ENCODE data around the gene SUN5.

SUN5 gene

DNA sequence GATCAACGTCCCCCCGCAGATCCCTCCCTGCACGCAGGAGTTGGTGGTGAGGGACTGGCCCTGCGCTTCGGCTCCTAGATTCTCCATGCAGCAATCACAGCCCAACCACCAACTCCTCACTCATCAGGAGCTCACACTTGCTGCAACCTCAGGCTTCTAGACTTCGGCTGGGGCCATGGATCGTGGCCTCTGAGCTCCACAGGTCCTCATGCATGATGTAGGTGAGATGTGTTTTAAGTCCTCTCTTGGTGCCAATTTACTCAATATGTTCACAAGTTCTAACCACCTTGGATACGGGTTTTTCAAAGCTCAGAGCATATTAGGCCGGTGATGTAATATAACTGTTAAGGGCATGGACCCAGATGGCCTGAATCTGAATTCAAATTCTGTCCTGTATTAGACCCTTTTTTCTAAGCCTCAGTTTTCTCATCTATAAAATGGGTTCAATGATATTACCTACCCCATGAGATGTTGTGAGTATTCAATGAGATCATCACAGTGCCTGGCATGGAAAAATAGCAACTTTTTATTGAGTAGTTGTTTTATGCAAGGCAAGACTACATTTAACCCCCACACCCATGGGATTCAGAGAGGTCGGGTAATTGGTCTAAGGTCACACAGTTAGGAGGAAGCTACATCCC is 31.0 kb downstream of the SUN5 start:
- Histone ChIP-seq H3K9me3 (ENCODE audit: control insufficient read depth, insufficient read depth, low read length) (peaks cover 3% of the 10 kb centered on the region; the same call in 1 of the 2 replicates), H3K79me2 (ENCODE audit: control insufficient read depth, low read length) (no peaks in the 10 kb centered on the region), H3K27ac (ENCODE audit: low read depth, low read length) (peak overlapping the region; percentile 91), H4K20me1 (ENCODE audit: control insufficient read depth, insufficient read depth, low read depth, low read length) (no peaks in the 10 kb centered on the region), H3K27me3 (ENCODE audit: control insufficient read depth, low read length) (no peaks in the 10 kb centered on the region), H3F3A (ENCODE audit: control insufficient read depth, insufficient read depth) (peaks cover 6% of the 10 kb centered on the region), H3K4me1 (ENCODE audit: control insufficient read depth, low read length) (peaks cover 26% of the 10 kb centered on the region), H3K9me2 (replicated peaks; ENCODE audit: control insufficient read depth, low read length) (no peaks in the 10 kb centered on the region), H3K36me3 (ENCODE audit: control insufficient read depth, low read length) (0 out of 2 replicates have a peak, but pooled peaks cover 3% of the 10 kb centered on the region), H3K4me2 (ENCODE audit: low read length) (peak overlapping the region; percentile 76), H3K4me3 (ENCODE audit: low read length) (peak overlapping the region; percentile 62)
- TF ChIP-seq, protein P1, sequence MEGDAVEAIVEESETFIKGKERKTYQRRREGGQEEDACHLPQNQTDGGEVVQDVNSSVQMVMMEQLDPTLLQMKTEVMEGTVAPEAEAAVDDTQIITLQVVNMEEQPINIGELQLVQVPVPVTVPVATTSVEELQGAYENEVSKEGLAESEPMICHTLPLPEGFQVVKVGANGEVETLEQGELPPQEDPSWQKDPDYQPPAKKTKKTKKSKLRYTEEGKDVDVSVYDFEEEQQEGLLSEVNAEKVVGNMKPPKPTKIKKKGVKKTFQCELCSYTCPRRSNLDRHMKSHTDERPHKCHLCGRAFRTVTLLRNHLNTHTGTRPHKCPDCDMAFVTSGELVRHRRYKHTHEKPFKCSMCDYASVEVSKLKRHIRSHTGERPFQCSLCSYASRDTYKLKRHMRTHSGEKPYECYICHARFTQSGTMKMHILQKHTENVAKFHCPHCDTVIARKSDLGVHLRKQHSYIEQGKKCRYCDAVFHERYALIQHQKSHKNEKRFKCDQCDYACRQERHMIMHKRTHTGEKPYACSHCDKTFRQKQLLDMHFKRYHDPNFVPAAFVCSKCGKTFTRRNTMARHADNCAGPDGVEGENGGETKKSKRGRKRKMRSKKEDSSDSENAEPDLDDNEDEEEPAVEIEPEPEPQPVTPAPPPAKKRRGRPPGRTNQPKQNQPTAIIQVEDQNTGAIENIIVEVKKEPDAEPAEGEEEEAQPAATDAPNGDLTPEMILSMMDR (IDR thresholded peaks at IDR 0.05; ENCODE audit: low read depth, low read length, poor library complexity, severe bottlenecking), result no peak
- no peak for TF ChIP-seq EZH2phosphoT487 (IDR thresholded peaks at IDR 0.05; ENCODE audit: borderline replicate concordance, low read length)

DNA sequence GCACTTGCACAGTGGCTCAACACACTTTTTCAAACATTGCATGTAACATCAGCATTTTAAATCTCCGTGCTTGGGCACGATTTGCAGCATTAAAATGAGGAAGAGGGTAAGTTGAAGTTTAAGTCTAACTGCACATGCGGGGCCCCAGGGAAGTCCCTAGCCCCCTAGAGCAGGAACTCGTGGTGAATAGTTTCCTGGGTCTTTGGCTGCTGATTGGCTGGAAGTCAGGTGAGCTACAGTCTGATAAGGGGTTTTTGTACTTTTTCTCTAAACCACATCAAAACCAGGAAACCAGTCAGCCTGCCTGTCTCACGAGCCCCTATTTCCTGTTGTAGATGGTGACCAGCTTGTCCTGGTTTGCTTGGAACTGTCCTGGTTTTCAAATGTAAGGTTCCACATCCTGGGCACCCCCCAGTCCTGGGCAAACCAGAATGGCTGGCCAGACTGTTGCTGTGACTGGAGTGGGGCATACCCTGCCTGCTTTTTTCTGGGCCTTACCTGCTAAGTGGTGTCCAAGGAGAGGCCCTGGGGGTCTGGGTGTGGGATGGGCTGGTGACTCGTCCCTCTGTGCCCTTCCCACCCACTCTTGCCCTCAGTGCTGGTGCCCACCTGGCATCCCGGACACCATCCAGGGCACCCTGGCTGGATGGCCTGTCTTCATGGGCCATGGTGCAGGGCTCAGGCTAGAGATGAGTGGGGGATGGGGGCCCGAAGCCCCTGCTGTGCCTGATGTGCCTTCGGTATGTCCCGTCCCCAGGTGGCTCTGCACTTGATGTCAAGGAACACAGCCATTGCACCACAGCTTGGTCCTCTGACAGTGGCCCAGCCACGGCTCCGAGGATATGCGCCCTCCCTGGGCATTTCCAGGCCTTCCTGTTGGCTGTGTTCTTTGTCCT is 31.8 kb downstream of the SUN5 start:
- peak overlapping the region; percentile 76 for H3K4me2 ChIP-seq (ENCODE audit: low read length)
- peak overlapping the region; percentile 62 for H3K4me3 ChIP-seq (ENCODE audit: low read length)
- peaks cover 26% of the 10 kb centered on the region for H3K4me1 ChIP-seq (ENCODE audit: control insufficient read depth, low read length)

DNA sequence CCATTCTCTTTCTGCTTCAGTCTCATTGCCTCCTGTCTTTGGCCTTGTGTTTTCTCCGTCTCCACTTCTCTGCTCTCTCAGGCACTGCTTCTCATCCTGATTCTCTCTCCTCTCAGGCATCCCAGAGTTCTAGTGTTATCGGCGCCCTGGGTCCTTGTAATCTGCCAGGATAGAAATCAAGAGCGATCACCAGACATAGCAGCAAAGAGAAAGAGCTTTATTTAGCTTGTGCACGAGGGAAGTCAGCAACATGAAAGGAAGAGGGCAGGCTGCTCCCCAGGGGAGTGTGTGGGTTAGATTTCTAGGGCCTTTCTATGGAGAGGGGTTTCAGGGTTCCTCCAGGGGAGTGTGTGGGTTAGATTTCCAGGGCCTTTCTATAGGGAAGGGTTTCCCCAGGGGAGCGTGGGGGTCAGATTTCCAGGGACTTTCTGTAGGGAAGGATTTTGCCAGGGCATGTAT is 32.5 kb downstream of the SUN5 start:
- peaks cover 3% of the 10 kb centered on the region; the same call in 1 of the 2 replicates for H3K9me3 ChIP-seq (ENCODE audit: control insufficient read depth, insufficient read depth, low read length)
- peaks cover 6% of the 10 kb centered on the region for H3F3A ChIP-seq (ENCODE audit: control insufficient read depth, insufficient read depth)
- no peaks in the 10 kb centered on the region for H4K20me1 ChIP-seq (ENCODE audit: control insufficient read depth, insufficient read depth, low read depth, low read length)
- no peak for TF ChIP-seq EZH2phosphoT487 (IDR thresholded peaks at IDR 0.05; ENCODE audit: borderline replicate concordance, low read length)
- H3K79me2 ChIP-seq (ENCODE audit: control insufficient read depth, low read length), result no peaks in the 10 kb centered on the region
- H3K9me2 ChIP-seq (replicated peaks; ENCODE audit: control insufficient read depth, low read length), result no peaks in the 10 kb centered on the region
- no peaks in the 10 kb centered on the region for H3K27me3 ChIP-seq (ENCODE audit: control insufficient read depth, low read length)
- H3K4me2 ChIP-seq (ENCODE audit: low read length), result peak overlapping the region; percentile 76
- H3K36me3 ChIP-seq (ENCODE audit: control insufficient read depth, low read length), result 0 out of 2 replicates have a peak, but pooled peaks cover 3% of the 10 kb centered on the region
- H3K4me3 ChIP-seq (ENCODE audit: low read length), result peak overlapping the region; percentile 62
- peaks cover 26% of the 10 kb centered on the region for H3K4me1 ChIP-seq (ENCODE audit: control insufficient read depth, low read length)
- H3K27ac ChIP-seq (ENCODE audit: low read depth, low read length), result peak overlapping the region; percentile 91

More for the DNA sequence above, 31.8 kb downstream of the SUN5 start:
- H3K9me2 ChIP-seq (replicated peaks; ENCODE audit: control insufficient read depth, low read length), result no peaks in the 10 kb centered on the region
- no peaks in the 10 kb centered on the region for H3K79me2 ChIP-seq (ENCODE audit: control insufficient read depth, low read length)
- H3K9me3 ChIP-seq (ENCODE audit: control insufficient read depth, insufficient read depth, low read length), result peaks cover 3% of the 10 kb centered on the region; the same call in 1 of the 2 replicates
- H3K27me3 ChIP-seq (ENCODE audit: control insufficient read depth, low read length), result no peaks in the 10 kb centered on the region
- H3F3A ChIP-seq (ENCODE audit: control insufficient read depth, insufficient read depth), result peaks cover 6% of the 10 kb centered on the region
- H3K27ac ChIP-seq (ENCODE audit: low read depth, low read length), result peak overlapping the region; percentile 91
- TF ChIP-seq EZH2phosphoT487 (IDR thresholded peaks at IDR 0.05; ENCODE audit: borderline replicate concordance, low read length), result no peak
- TF ChIP-seq, protein P1 (IDR thresholded peaks at IDR 0.05; ENCODE audit: low read depth, low read length, poor library complexity, severe bottlenecking), result no peak
- H3K36me3 ChIP-seq (ENCODE audit: control insufficient read depth, low read length), result 0 out of 2 replicates have a peak, but pooled peaks cover 3% of the 10 kb centered on the region
- no peaks in the 10 kb centered on the region for H4K20me1 ChIP-seq (ENCODE audit: control insufficient read depth, insufficient read depth, low read depth, low read length)

Measured in DOHH2 (cell line).